ENCODE results near the gene ZPBP. TPM values are rescaled to one million over a fixed set of nuclear protein-coding genes. Genes with fewer than 3 reads are reported as not detected.

Gene ZPBP
- total RNA-seq, 1 donor from 2014 or later, result not detected

Other genes starting within 250 kb of the ZPBP start
- 324 and 329 TPM in 2 replicates for gene IKZF1, start 211.5 kb upstream of the ZPBP start, total RNA-seq

Data from activated T-helper 1 cell treated with anti-CD3 and anti-CD28 coated beads, Interleukin-12 subunit alpha, Interleukin-12 subunit beta, Interleukin-2, Interleukin-4 antibody, amounts not matched to agents 30 ng/mL and 10 ng/mL and 1 ng/mL, durations not matched to agents 14 hours and 24 hours and 36 hours (primary cell).